Ovary (tissue), 9 donors: ENCODE data around the gene BICRA. TPM values are rescaled to one million over a fixed set of nuclear protein-coding genes. Genes with fewer than 3 reads are reported as not detected.

Experiments used
- DNase-seq, 5 donors: peaks; one replicate each; pipeline ENCODE4 v3.0.0-alpha.2; 2019 to 2020
- H3K27ac ChIP-seq, 2 donors: fragments of 200-600 bp; one replicate each; pipeline versions ENCODE4 v1.5.1 to v1.8.0; 2019 to 2022
- H3K27me3 ChIP-seq: fragments of 200-600 bp; one replicate; pipeline ENCODE4 v1.8.0; 2022
- H3K36me3 ChIP-seq: fragments of 200-600 bp; sonication (generic); one replicate; pipeline ENCODE4 v1.5.1; 2019
- H3K4me1 ChIP-seq: one replicate; pipeline ENCODE4 v1.8.1; 2013; ENCODE audit warnings: mild to moderate bottlenecking, moderate library complexity; ENCODE audit not compliant: insufficient read depth
- H3K4me3 ChIP-seq: fragments of 200-600 bp; sonication (generic); one replicate; pipeline ENCODE4 v1.5.1; 2017
- H3K9me3 ChIP-seq, 2 donors: fragments of 200-600 bp in 1 of 2; sonication (generic) in 1 of 2; one replicate each; pipeline versions ENCODE4 v1.5.1 to v1.8.1; 2013 to 2019; ENCODE audit warnings: mild to moderate bottlenecking in 1 of 2, moderate library complexity in 1 of 2
- EP300 ChIP-seq: sonication (generic); formaldehyde crosslinking; IDR thresholded peaks from one replicate; pipeline ENCODE4 v1.6.1; 2017; ENCODE audit warnings: antibody characterized with exemption
- POLR2A ChIP-seq: fragments of 450-650 bp; IDR thresholded peaks from one replicate; pipeline ENCODE4 v1.6.1; 2017; ENCODE audit warnings: antibody characterized with exemption, mild to moderate bottlenecking, moderate library complexity
- WGBS, 3 donors: extraction: QIAGEN DNeasy Blood & Tissue Kit in 1 of 3; methylation state at CpG; one replicate each; pipeline versions ENCODE4 v1.1.5 to v1.1.7; 2013 to 2017; 5-methylcytosine and 5-hydroxymethylcytosine counted together
- intact Hi-C, 4 donors: fragments of 100-400 bp; cut with DNase I; formaldehyde crosslinking; loops; one replicate each; pipeline versions ENCODE4 v1.11.0 to v1.15.1; 2022 to 2023
- polyA plus RNA-seq, 2 donors: library from polyadenylated mRNA; stranded (reverse); fragments of 200-250 nt in 1 of 2; fragments of 350-450 nt in 1 of 2; fragmentation: Illumina TruSeq in 1 of 2; extraction: RNeasy Lipid Tissue Mini Kit (QIAGEN cat#74804) in 1 of 2; gene quantifications; one replicate each; pipeline ENCODE4 v1.2.3, GENCODE V29; 2013 to 2014
- total RNA-seq, 7 donors: library from RNA; depleted of rRNA in 2 of 7; stranded (reverse); fragments of >200 nt in 2 of 7; fragmentation: NEBNext Ultra II Directional in 3 of 7; extraction: Animal tissue kit (Norgen Biotek cat#: 25700) in 3 of 7; gene quantifications; one replicate each; pipeline versions ENCODE4 v1.1.0 to v1.2.4, GENCODE V29; 2016 to 2023
- TF ChIP-seq, protein P1 (sequence below), 3 donors: fragments of 450-650 bp in 2 of 3; fragments of 200-600 bp in 1 of 3; IDR thresholded peaks; one replicate each; pipeline versions ENCODE4 v1.5.1 to v1.8.0; 2016 to 2022; ENCODE audit warnings: antibody characterized with exemption in 3 of 3, mild to moderate bottlenecking in 1 of 3
- donor health status: DM: no; HTN: no; CAD: no; lungs with moderate emphysema.
- donor health status: DM: no; HTN: no; CAD: no.
- donor health status: Bipolar disorder and iron deficiency.
- donor health status: DM: yes; HTN: yes; CAD: no.
- donor health status: DM: no; HTN: no; CAD: no.
- donor health status: DM: yes; HTN: yes; CAD: no.

The BICRA gene
- total and polyA plus RNA-seq, 9 donors = 3.7 to 21.7 (median 12.9) TPM

DNA sequence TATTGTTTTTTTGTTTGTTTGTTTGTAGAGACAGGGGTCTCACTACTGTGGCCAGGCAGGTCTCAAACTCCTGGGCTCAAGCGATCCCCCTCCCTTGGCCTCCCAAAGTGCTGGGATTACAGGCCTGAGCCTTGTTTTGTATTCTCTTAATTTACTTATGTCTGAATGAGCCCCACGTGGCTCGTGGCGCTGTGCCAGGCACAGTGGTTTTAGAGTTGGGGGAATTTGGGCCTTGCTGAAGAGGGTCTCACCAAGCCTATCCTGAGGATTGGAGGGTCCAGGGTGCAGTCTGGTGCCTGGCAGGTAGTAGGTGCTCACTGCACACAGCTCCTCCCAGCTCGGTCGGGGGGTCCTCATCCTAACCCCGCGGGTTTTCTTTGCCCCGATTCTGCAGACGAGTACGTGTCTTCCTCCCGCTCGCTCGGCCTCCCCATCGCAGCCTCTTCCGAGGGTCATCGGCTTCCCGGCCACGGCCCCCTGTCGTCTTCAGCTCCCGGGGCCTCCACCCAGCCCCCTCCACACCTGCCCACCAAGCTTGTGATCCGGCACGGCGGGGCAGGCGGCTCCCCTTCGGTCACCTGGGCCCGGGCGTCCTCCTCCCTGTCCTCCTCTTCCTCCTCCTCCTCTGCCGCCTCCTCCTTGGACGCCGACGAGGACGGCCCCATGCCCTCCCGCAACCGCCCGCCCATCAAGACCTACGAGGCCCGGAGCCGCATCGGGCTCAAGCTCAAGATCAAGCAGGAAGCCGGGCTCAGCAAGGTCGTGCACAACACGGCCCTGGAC, 92.2 kb downstream of the BICRA start:
- H3K4me3 ChIP-seq = no peak overlapping the region
- no peaks in the 10 kb centered on the region for H3K27me3 ChIP-seq
- H3K27ac ChIP-seq = no peak overlapping the region
- intact Hi-C loops = loop anchor here in 1 of 4 donors (5.0 to 10.0 kb wide), 2 partner anchors 186 to 409 kb away; partner anchors contain the start of gene NAPA
- no peak for DNase-seq
- H3K4me1 ChIP-seq = peaks cover 3% of the 10 kb centered on the region
- no peak for TF ChIP-seq EP300
- TF ChIP-seq, protein P1, sequence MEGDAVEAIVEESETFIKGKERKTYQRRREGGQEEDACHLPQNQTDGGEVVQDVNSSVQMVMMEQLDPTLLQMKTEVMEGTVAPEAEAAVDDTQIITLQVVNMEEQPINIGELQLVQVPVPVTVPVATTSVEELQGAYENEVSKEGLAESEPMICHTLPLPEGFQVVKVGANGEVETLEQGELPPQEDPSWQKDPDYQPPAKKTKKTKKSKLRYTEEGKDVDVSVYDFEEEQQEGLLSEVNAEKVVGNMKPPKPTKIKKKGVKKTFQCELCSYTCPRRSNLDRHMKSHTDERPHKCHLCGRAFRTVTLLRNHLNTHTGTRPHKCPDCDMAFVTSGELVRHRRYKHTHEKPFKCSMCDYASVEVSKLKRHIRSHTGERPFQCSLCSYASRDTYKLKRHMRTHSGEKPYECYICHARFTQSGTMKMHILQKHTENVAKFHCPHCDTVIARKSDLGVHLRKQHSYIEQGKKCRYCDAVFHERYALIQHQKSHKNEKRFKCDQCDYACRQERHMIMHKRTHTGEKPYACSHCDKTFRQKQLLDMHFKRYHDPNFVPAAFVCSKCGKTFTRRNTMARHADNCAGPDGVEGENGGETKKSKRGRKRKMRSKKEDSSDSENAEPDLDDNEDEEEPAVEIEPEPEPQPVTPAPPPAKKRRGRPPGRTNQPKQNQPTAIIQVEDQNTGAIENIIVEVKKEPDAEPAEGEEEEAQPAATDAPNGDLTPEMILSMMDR (IDR thresholded peaks at IDR 0.05) = no peak
- TF ChIP-seq POLR2A = no peak
- H3K9me3 ChIP-seq = no peaks in the 10 kb centered on the region
- 85 to 89% (median 89%) methylated on average over 43 of the region's 43 CpGs for WGBS, 3 donors
- H3K36me3 ChIP-seq = no peaks in the 10 kb centered on the region

DNA sequence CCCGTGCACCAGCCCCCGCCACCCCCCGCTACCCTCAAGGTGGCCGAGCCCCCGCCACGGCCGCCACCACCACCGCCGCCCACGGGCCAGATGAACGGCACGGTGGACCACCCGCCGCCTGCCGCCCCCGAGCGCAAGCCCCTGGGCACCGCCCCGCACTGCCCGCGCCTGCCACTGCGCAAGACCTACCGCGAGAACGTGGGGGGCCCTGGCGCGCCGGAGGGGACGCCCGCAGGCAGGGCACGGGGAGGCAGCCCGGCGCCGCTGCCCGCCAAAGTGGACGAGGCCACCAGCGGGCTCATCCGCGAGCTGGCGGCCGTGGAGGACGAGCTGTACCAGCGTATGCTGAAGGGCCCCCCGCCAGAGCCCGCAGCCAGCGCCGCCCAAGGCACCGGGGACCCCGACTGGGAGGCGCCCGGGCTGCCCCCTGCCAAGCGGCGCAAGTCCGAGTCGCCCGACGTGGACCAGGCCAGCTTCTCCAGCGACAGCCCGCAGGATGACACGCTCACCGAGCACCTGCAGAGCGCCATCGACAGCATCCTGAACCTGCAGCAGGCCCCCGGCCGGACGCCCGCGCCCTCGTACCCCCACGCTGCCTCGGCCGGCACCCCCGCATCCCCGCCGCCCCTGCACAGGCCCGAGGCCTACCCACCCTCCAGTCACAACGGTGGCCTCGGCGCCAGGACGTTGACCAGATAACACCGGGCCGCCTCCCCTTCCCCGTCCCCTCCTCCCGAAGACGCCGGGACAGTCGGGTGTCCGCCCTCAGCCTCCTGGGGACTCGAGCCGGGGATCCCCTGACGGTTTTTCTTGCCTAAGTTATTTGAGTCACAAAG, 93.0 kb downstream of the BICRA start:
- no peaks in the 10 kb centered on the region for H3K27me3 ChIP-seq
- DNase-seq = no peak
- intact Hi-C loops = loop anchor here in 1 of 4 donors (5.0 to 10.0 kb wide), 2 partner anchors 187 to 410 kb away; partner anchors contain the start of gene NAPA
- 89 to 93% (median 90%) methylated on average over 54 to 91 of the region's 91 CpGs for WGBS, 3 donors
- H3K4me1 ChIP-seq = peaks cover 3% of the 10 kb centered on the region
- no peaks in the 10 kb centered on the region for H3K9me3 ChIP-seq
- no peak overlapping the region for H3K4me3 ChIP-seq
- no peaks in the 10 kb centered on the region for H3K36me3 ChIP-seq
- no peak overlapping the region for H3K27ac ChIP-seq
- TF ChIP-seq POLR2A (no peak), EP300 (no peak)
- TF ChIP-seq, protein P1 (IDR thresholded peaks at IDR 0.05) = no peak

DNA sequence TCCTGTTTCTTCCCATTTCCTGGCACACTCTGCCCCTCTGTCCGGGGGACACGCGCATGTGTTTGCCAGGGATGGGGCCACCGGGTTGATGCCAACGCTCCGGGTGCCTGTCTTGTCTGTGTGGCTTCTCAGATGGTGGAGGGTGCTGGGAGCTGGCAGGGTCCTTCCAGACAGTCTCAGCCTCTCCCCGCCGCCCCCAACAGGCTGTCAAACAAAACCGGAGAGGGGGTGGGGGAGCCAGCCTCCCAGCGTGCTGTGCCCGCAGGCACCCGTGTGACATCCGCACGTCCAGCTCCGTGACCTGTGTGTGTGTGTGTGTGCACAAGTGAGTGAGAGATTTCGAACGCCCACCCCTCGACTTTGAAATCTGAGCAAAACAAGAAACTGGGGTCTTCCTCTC, 93.7 kb downstream of the BICRA start:
- no peak overlapping the region for H3K4me3 ChIP-seq
- WGBS, 3 donors = 81 to 86% (median 82%) methylated on average over 18 of the region's 18 CpGs
- TF ChIP-seq POLR2A (no peak), EP300 (no peak)
- no peak overlapping the region for H3K27ac ChIP-seq
- DNase-seq = no peak
- H3K4me1 ChIP-seq = peaks cover 3% of the 10 kb centered on the region
- no peaks in the 10 kb centered on the region for H3K27me3 ChIP-seq
- no peaks in the 10 kb centered on the region for H3K36me3 ChIP-seq
- no peaks in the 10 kb centered on the region for H3K9me3 ChIP-seq
- intact Hi-C loops = loop anchor here in 1 of 4 donors (5.0 to 10.0 kb wide), 2 partner anchors 188 to 410 kb away; partner anchors contain the start of gene NAPA

DNA sequence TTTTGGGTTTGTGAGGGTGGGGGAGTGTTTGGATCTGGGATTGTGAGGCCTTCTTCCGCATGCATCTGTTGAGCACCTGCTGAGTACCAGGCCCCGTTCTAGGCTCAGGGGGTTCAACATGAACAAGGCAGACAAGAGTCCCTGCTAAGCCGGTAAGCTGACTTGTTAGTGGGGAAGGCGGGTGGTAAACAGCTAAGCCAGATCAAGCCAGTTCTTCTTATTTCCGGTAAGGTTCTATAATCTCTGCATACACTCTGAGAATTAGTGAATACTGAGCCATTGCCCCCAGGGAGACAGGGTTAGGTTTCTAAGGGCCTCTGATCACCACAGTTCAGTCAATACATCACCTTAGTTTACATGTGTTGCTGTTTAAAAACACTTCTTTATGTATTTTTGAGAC, 94.4 kb downstream of the BICRA start:
- H3K4me3 ChIP-seq = no peak overlapping the region
- H3K27ac ChIP-seq = no peak overlapping the region
- TF ChIP-seq POLR2A = no peak
- TF ChIP-seq, protein P1 (IDR thresholded peaks at IDR 0.05) = no peak
- TF ChIP-seq EP300 = no peak
- intact Hi-C loops = loop anchor here in 1 of 4 donors (5.0 to 10.0 kb wide), 2 partner anchors 188 to 411 kb away; partner anchors contain the start of gene NAPA
- no peaks in the 10 kb centered on the region for H3K36me3 ChIP-seq
- H3K4me1 ChIP-seq = peaks cover 3% of the 10 kb centered on the region
- no peaks in the 10 kb centered on the region for H3K9me3 ChIP-seq
- no peaks in the 10 kb centered on the region for H3K27me3 ChIP-seq
- WGBS, 3 donors = 88 to 90% (median 90%) methylated on average over 5 of the region's 5 CpGs
- DNase-seq = no peak
